DOHH2 (cell line): Measurements from ENCODE around the gene MFN2.

Experiments used
- H3F3A ChIP-seq: fragments of 200-600 bp; sonication (generic), shearing (Covaris generic); 2 replicates; pipeline ENCODE4 v1.6.0; 2016; ENCODE audit warnings: antibody characterized with exemption, mild to moderate bottlenecking; ENCODE audit not compliant: control insufficient read depth, insufficient read depth
- H3K27ac ChIP-seq: fragments of 200-600 bp; sonication (generic); 2 replicates; pipeline ENCODE4 v1.5.1; 2014; ENCODE audit warnings: low read depth, mild to moderate bottlenecking, low read length, moderate library complexity
- H3K27me3 ChIP-seq: fragments of 200-600 bp; sonication (generic); 2 replicates; pipeline ENCODE4 v1.6.1; 2014; ENCODE audit warnings: mild to moderate bottlenecking, low read length, mixed read lengths; ENCODE audit not compliant: control insufficient read depth
- H3K36me3 ChIP-seq: fragments of 200-600 bp; sonication (generic); 2 replicates; pipeline ENCODE4 v1.6.1; 2014; ENCODE audit warnings: mild to moderate bottlenecking, low read length, moderate library complexity, mixed read lengths; ENCODE audit not compliant: control insufficient read depth
- H3K4me1 ChIP-seq: fragments of 200-600 bp; sonication (generic); 2 replicates; pipeline ENCODE4 v1.6.1; 2014; ENCODE audit warnings: mild to moderate bottlenecking, low read length, mixed read lengths; ENCODE audit not compliant: control insufficient read depth
- H3K4me2 ChIP-seq: fragments of 200-600 bp; sonication (generic); 2 replicates; pipeline ENCODE4 v1.6.0; 2014; ENCODE audit warnings: mild to moderate bottlenecking, low read length, moderate library complexity
- H3K4me3 ChIP-seq: fragments of 200-600 bp; sonication (generic); 2 replicates; pipeline ENCODE4 v1.5.1; 2014; ENCODE audit warnings: mild to moderate bottlenecking, low read length, mixed read lengths
- H3K79me2 ChIP-seq: fragments of 200-600 bp; sonication (generic); 2 replicates; pipeline ENCODE4 v1.6.1; 2014; ENCODE audit warnings: mild to moderate bottlenecking, low read length, mixed read lengths; ENCODE audit not compliant: control insufficient read depth
- H3K9me2 ChIP-seq: fragments of 200-600 bp; sonication (generic); replicated peaks from 2 replicates; pipeline ENCODE4 v1.6.1; 2014; ENCODE audit warnings: mild to moderate bottlenecking, low read length, mixed read lengths; ENCODE audit not compliant: control insufficient read depth
- H3K9me3 ChIP-seq: fragments of 200-600 bp; sonication (generic); 2 replicates; pipeline ENCODE4 v1.6.1; 2014; ENCODE audit warnings: antibody characterized with exemption, low read length, mixed read lengths; ENCODE audit not compliant: control insufficient read depth, insufficient read depth
- H4K20me1 ChIP-seq: fragments of 200-600 bp; sonication (generic); 2 replicates; pipeline ENCODE4 v1.6.0; 2014; ENCODE audit warnings: low read depth, mild to moderate bottlenecking, antibody characterized with exemption, low read length, moderate library complexity; ENCODE audit not compliant: control insufficient read depth, insufficient read depth
- EZH2phosphoT487 ChIP-seq: fragments of 200-600 bp; sonication (generic); IDR thresholded peaks from 2 replicates; pipeline ENCODE4 v1.6.1; 2017; ENCODE audit warnings: borderline replicate concordance, mild to moderate bottlenecking, antibody characterized with exemption, low read length, moderate library complexity, mixed read lengths
- TF ChIP-seq, protein P1 (sequence below): fragments of 200-600 bp; sonication (generic); IDR thresholded peaks from one replicate; pipeline ENCODE4 v1.5.1; 2014; ENCODE audit warnings: antibody characterized with exemption, mild to moderate bottlenecking, low read depth, low read length; ENCODE audit not compliant: poor library complexity, severe bottlenecking

MFN2 gene

GRCh38 chr1:12035312-12035711, 55.1 kb downstream of the MFN2 start:
- H3K4me2 ChIP-seq, result no peak overlapping the region

GRCh38 chr1:12037486-12038355, 57.5 kb downstream of the MFN2 start:
- H3K9me3 ChIP-seq, result no peaks in the 10 kb centered on the region
- no peaks in the 10 kb centered on the region for H3K36me3 ChIP-seq
- peaks cover 7% of the 10 kb centered on the region for H3F3A ChIP-seq
- TF ChIP-seq, protein P1, sequence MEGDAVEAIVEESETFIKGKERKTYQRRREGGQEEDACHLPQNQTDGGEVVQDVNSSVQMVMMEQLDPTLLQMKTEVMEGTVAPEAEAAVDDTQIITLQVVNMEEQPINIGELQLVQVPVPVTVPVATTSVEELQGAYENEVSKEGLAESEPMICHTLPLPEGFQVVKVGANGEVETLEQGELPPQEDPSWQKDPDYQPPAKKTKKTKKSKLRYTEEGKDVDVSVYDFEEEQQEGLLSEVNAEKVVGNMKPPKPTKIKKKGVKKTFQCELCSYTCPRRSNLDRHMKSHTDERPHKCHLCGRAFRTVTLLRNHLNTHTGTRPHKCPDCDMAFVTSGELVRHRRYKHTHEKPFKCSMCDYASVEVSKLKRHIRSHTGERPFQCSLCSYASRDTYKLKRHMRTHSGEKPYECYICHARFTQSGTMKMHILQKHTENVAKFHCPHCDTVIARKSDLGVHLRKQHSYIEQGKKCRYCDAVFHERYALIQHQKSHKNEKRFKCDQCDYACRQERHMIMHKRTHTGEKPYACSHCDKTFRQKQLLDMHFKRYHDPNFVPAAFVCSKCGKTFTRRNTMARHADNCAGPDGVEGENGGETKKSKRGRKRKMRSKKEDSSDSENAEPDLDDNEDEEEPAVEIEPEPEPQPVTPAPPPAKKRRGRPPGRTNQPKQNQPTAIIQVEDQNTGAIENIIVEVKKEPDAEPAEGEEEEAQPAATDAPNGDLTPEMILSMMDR, result no peak
- TF ChIP-seq EZH2phosphoT487, result no peak
- no peak overlapping the region for H3K4me2 ChIP-seq
- no peak overlapping the region for H3K27ac ChIP-seq
- no peaks in the 10 kb centered on the region for H3K9me2 ChIP-seq
- no peak overlapping the region for H3K4me3 ChIP-seq
- peaks cover 34% of the 10 kb centered on the region for H3K4me1 ChIP-seq
- no peaks in the 10 kb centered on the region for H3K27me3 ChIP-seq
- H3K79me2 ChIP-seq, result no peaks in the 10 kb centered on the region
- H4K20me1 ChIP-seq, result no peaks in the 10 kb centered on the region

More at GRCh38 chr1:12035312-12035711, 55.1 kb downstream of the MFN2 start:
- no peaks in the 10 kb centered on the region for H3K79me2 ChIP-seq
- H3K27ac ChIP-seq, result no peak overlapping the region
- H3K27me3 ChIP-seq, result no peaks in the 10 kb centered on the region
- H4K20me1 ChIP-seq, result peaks cover 4% of the 10 kb centered on the region
- H3K9me3 ChIP-seq, result no peaks in the 10 kb centered on the region
- H3K4me1 ChIP-seq, result peaks cover 19% of the 10 kb centered on the region
- H3F3A ChIP-seq, result 0 out of 2 replicates have a peak, but pooled peaks cover 4% of the 10 kb centered on the region
- no peak overlapping the region for H3K4me3 ChIP-seq
- peaks cover 8% of the 10 kb centered on the region for H3K36me3 ChIP-seq
- no peaks in the 10 kb centered on the region for H3K9me2 ChIP-seq
- TF ChIP-seq, protein P1, result no peak
- no peak for TF ChIP-seq EZH2phosphoT487

DNA sequence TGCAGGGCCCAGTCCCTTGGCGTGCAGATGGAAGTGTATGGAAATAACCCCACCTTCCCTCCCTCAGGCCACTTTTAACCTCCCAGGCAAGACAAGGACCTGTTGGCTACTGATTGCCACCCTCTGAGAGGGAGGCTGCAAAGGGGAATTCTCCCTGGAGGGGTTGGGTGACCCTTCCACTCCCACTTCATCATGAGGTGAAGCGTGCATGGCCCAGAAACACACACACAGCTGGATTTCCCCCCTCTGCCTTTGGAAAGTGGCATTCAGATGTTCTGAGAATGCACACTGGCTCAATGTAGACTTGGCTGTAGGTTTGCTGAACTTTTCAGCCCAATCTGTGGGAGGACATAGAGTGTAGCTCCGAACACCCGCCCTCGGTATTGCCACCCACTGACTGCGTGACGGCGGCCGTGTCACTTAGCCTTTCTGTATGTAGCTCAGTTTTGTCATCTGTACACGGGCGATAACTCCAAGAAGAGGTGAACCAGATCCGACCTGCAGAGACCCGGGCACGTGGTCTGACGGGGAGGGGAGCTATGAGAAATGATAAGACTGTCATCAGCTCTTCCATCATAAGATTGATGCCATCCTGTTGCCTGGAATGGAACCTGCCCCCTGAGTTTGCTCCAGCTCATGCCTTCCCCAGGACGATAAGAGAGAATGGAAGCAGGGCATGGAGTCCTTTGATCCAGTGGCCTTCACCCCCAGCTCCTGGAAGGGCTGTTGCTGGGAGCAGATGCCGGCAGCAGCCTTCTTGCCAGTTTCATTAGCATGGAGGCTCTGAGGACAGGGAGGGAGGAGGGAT, 58.3 kb downstream of the MFN2 start:
- H3K9me3 ChIP-seq, result no peaks in the 10 kb centered on the region
- no peaks in the 10 kb centered on the region for H4K20me1 ChIP-seq
- no peak overlapping the region for H3K27ac ChIP-seq
- H3K4me2 ChIP-seq, result no peak overlapping the region
- H3K4me3 ChIP-seq, result no peak overlapping the region
- H3K27me3 ChIP-seq, result no peaks in the 10 kb centered on the region
- H3K9me2 ChIP-seq, result no peaks in the 10 kb centered on the region
- H3K36me3 ChIP-seq, result no peaks in the 10 kb centered on the region
- no peak for TF ChIP-seq EZH2phosphoT487
- TF ChIP-seq, protein P1, result no peak
- peaks cover 34% of the 10 kb centered on the region for H3K4me1 ChIP-seq
- no peaks in the 10 kb centered on the region for H3K79me2 ChIP-seq
- peaks cover 7% of the 10 kb centered on the region for H3F3A ChIP-seq
